ENCODE measurements around the gene CMYA5. TPM values are rescaled to one million over a fixed set of nuclear protein-coding genes. Genes with fewer than 3 reads are reported as not detected.
"Not testable (repeated sequence)": the region's sequence is repeated elsewhere in the genome, so short reads cannot be mapped to it uniquely, and the experiment has no call there.

The CMYA5 gene
- total and polyA plus RNA-seq, 2 of the 4 experiments (the other 2 are of a cell fraction): 0.39 to 0.90 TPM

GRCh38 chr5:79764147-79764546 is 74.5 kb downstream of the CMYA5 start:
- H3K9me1 ChIP-seq (ENCODE audit: insufficient read depth, low read length); H3K9ac ChIP-seq (ENCODE audit: low read depth, low read length); BruUV-seq (replicated peaks); H3K4me1 ChIP-seq (ENCODE audit: control insufficient read depth, insufficient read depth, low read length); H2AK5ac ChIP-seq (ENCODE audit: low read depth, low read length); H3K18ac ChIP-seq (ENCODE audit: low read depth, low read length); H2BK5ac ChIP-seq (ENCODE audit: low read depth, low read length, poor library complexity, severe bottlenecking); H2BK20ac ChIP-seq (ENCODE audit: low read depth, low read length); H4K91ac ChIP-seq (ENCODE audit: insufficient read depth, low read depth, low read length); H2AFZ ChIP-seq (replicated peaks; ENCODE audit: low read length, poor library complexity); ATAC-seq (ENCODE audit: low read depth); H2BK120ac ChIP-seq (ENCODE audit: low read depth, low read length); H3K4me3 ChIP-seq (ENCODE audit: insufficient read depth, low read depth, low read length); H3K56ac ChIP-seq (ENCODE audit: extremely low read depth, insufficient read depth, low read length); dilution Hi-C loops (cut with HindIII; ENCODE audit: low sequenced_read_pairs, unreplicated experiment); H4K5ac ChIP-seq (ENCODE audit: low read depth, low read length); H3K4ac ChIP-seq (ENCODE audit: low read depth, low read length); H3K23ac ChIP-seq (ENCODE audit: low read depth, low read length); H3K79me1 ChIP-seq (ENCODE audit: low read depth in 1 of 2, low read length in 2 of 2); CTCF ChIA-PET; in situ Hi-C loops (cut with MboI; ENCODE audit: low sequenced_read_pairs); H3K14ac ChIP-seq (replicated peaks; ENCODE audit: low read depth, low read length); DNase-seq; H2AK9ac ChIP-seq (replicated peaks; ENCODE audit: low read depth, low read length, poor library complexity); H3K27me3 ChIP-seq (ENCODE audit: control insufficient read depth, insufficient read depth, low read length); intact Hi-C loops (cut with micrococcal nuclease); H4K20me1 ChIP-seq (ENCODE audit: insufficient read depth, low read length); H3K9me3 ChIP-seq (ENCODE audit: control insufficient read depth, insufficient read depth, low read length); H3K27ac ChIP-seq (ENCODE audit: insufficient read depth, low read length); H2BK15ac ChIP-seq (ENCODE audit: low read depth, low read length); H4K8ac ChIP-seq (ENCODE audit: low read depth in 2 of 2, low read length in 2 of 2); H3K36me3 ChIP-seq (ENCODE audit: control insufficient read depth, insufficient read depth, low read length); H3K4me2 ChIP-seq (ENCODE audit: low read depth, low read length): not testable (repeated sequence)
- POLR2A ChIA-PET (ENCODE audit: unreplicated experiment): interaction anchor here (0.6 kb wide), 1 partner anchor 19 kb away, joined by 8 read pairs; no protein-coding TSS in a partner anchor
- no CpG with 5 or more reads among the region's 3 CpGs for WGBS, 2 experiments (ENCODE audit: extremely low coverage in 2 of 2, insufficient read length in 1 of 2)
